HCT116 (cell line): ENCODE data around the gene UBE2G2. TPM values are rescaled to one million over a fixed set of nuclear protein-coding genes. Genes with fewer than 3 reads are reported as not detected.
A peak's percentile ranks its signal among the peaks of the same experiment; 100 is the strongest.

Source experiments
- ATAC-seq: fragments of 200-7000 bp; cut with Tn5 transposase; 2 replicates; pipeline ENCODE4 v1.9.1; 2020; ENCODE audit warnings: mild to moderate bottlenecking, moderate library complexity
- BruUV-seq: library from RNA; stranded (reverse); fragments of 400-500 nt; replicated peaks from 2 replicates; lab custom pipeline; 2021; lab: Mats Ljungman, UMichigan
- CTCF ChIA-PET: fragments of 300-600 bp; sonication (Branson Sonifier 250); formaldehyde crosslinking; loops from one replicate; lab custom pipeline; 2021; ENCODE audit warnings: antibody characterized with exemption; lab: Charles Lee
- POLR2A ChIA-PET: fragments of 300-600, 350-600 bp; sonication (Branson Sonifier 250); formaldehyde crosslinking; loops from one replicate; lab custom pipeline; 2021; ENCODE audit warnings: antibody characterized with exemption; lab: Charles Lee
- RAD21 ChIA-PET, 2 experiments: fragments of 300-600 bp; sonication (Branson Sonifier 250); formaldehyde crosslinking; loops; one replicate each; lab custom pipeline; 2023; ENCODE audit warnings: low total read pairs in 2 of 2; ENCODE audit not compliant: uncharacterized antibody in 2 of 2, unreplicated experiment in 2 of 2, low non-redundant PET in 1 of 2; lab: Charles Lee
- DNase-seq: peaks from one replicate; pipeline ENCODE4 v3.0.0-alpha.2; 2010; ENCODE audit warnings: low read depth, low spot score
- H2AFZ ChIP-seq: fragments of 200-600 bp; shearing (Covaris generic), sonication (generic); 2 replicates; pipeline ENCODE4 v1.6.1; 2017; ENCODE audit warnings: low read depth, mixed run types, mixed read lengths, antibody characterized with exemption, low read length; ENCODE audit not compliant: poor library complexity, severe bottlenecking
- H3K27ac ChIP-seq: 2 replicates; pipeline ENCODE4 v1.5.1; 2012; ENCODE audit warnings: low read depth, low read length
- H3K27me3 ChIP-seq: fragments of 200-600 bp; sonication (generic); 2 replicates; pipeline ENCODE4 v1.6.1; 2016; ENCODE audit warnings: mixed run types, low read length, mixed read lengths; ENCODE audit not compliant: insufficient read depth
- H3K36me3 ChIP-seq, 2 experiments: fragments of 200-500 bp in 1 of 2; fragments of 200-600 bp in 1 of 2; sonication (Bioruptor generic) in 1 of 2; sonication (generic) in 1 of 2; 2 replicates each; pipeline versions ENCODE4 v1.5.1 to v1.6.1; 2014 to 2016; ENCODE audit warnings: low read length in 2 of 2, inconsistent platforms in 1 of 2, mixed read lengths in 1 of 2, mixed run types in 1 of 2; ENCODE audit not compliant: insufficient read depth in 2 of 2, control insufficient read depth in 1 of 2
- H3K4me1 ChIP-seq, 2 experiments: fragments of 200-600 bp in 1 of 2; sonication (generic) in 1 of 2; 2 replicates each; pipeline versions ENCODE4 v1.5.1 to v1.6.1; 2012 to 2017; ENCODE audit warnings: low read length in 2 of 2, inconsistent platforms in 1 of 2, mild to moderate bottlenecking in 1 of 2, mixed read lengths in 1 of 2, mixed run types in 1 of 2, moderate library complexity in 1 of 2; ENCODE audit not compliant: insufficient read depth in 2 of 2, control insufficient read depth in 1 of 2
- H3K4me2 ChIP-seq: fragments of 200-600 bp; sonication (generic); 2 replicates; pipeline ENCODE4 v1.6.1; 2017; ENCODE audit warnings: mixed run types, low read length, mixed read lengths
- H3K4me3 ChIP-seq, 2 experiments: fragments of 200-600 bp in 1 of 2; sonication (generic) in 1 of 2; replicated peaks in 1 of 2; 2 replicates each; pipeline ENCODE4 v1.5.1; 2011 to 2016; ENCODE audit warnings: low read length in 2 of 2, control low read depth in 1 of 2, low read depth in 1 of 2, mild to moderate bottlenecking in 1 of 2, mixed read lengths in 1 of 2, mixed run types in 1 of 2
- H3K79me2 ChIP-seq: fragments of 200-600 bp; sonication (generic); 2 replicates; pipeline ENCODE4 v1.6.1; 2017; ENCODE audit warnings: mild to moderate bottlenecking, mixed run types, low read length, moderate library complexity, mixed read lengths; ENCODE audit not compliant: insufficient read depth
- H3K9ac ChIP-seq: fragments of 200-600 bp; sonication (generic); 2 replicates; pipeline ENCODE4 v1.6.1; 2016; ENCODE audit warnings: low read length, mixed read lengths
- H3K9me2 ChIP-seq: fragments of 200-600 bp; sonication (generic), shearing (Covaris generic); 2 replicates; pipeline ENCODE4 v1.6.1; 2017; ENCODE audit warnings: mixed run types, mild to moderate bottlenecking, moderate library complexity; ENCODE audit not compliant: insufficient read depth
- H3K9me3 ChIP-seq, 2 experiments: fragments of 200-500 bp in 1 of 2; fragments of 200-600 bp in 1 of 2; sonication (Bioruptor generic) in 1 of 2; sonication (generic) in 1 of 2; 2 replicates each; pipeline ENCODE4 v1.6.1; 2014 to 2017; ENCODE audit warnings: low read length in 2 of 2, mixed read lengths in 2 of 2, inconsistent platforms in 1 of 2, low read depth in 1 of 2, mild to moderate bottlenecking in 1 of 2, mixed run types in 1 of 2, moderate library complexity in 1 of 2; ENCODE audit not compliant: control insufficient read depth in 1 of 2, insufficient read depth in 1 of 2
- H4K20me1 ChIP-seq: fragments of 200-600 bp; sonication (generic), shearing (Covaris generic); 2 replicates; pipeline ENCODE4 v1.6.1; 2017; ENCODE audit warnings: mixed run types, mild to moderate bottlenecking, moderate library complexity; ENCODE audit not compliant: insufficient read depth
- CTCF ChIP-seq, 3 experiments: fragments of 200-600 bp in 1 of 3; sonication (generic) in 1 of 3; IDR thresholded peaks in 2 of 3; conservative IDR thresholded peaks in 1 of 3; 2 replicates each; pipeline ENCODE4 v1.5.1; 2012 to 2017; ENCODE audit warnings: low read depth in 2 of 3, low read length in 2 of 3, antibody characterized with exemption in 1 of 3, borderline replicate concordance in 1 of 3, control low read depth in 1 of 3, mild to moderate bottlenecking in 1 of 3, mixed read lengths in 1 of 3, mixed run types in 1 of 3, moderate library complexity in 1 of 3; ENCODE audit not compliant: insufficient read depth in 1 of 3
- EGR1 ChIP-seq: IDR thresholded peaks from 2 replicates; pipeline ENCODE4 v1.6.1; 2012; ENCODE audit warnings: low read depth
- ELF1 ChIP-seq: IDR thresholded peaks from 2 replicates; pipeline ENCODE4 v1.6.1; 2012; ENCODE audit warnings: low read depth, borderline replicate concordance
- EZH2 ChIP-seq: fragments of 200-600 bp; sonication (generic); IDR thresholded peaks from 2 replicates; pipeline ENCODE4 v1.6.1; 2017; ENCODE audit warnings: antibody characterized with exemption, mixed run types
- EZH2phosphoT487 ChIP-seq: fragments of 200-600 bp; IDR thresholded peaks from 2 replicates; pipeline ENCODE4 v1.6.1; 2018; ENCODE audit warnings: antibody characterized with exemption, borderline replicate concordance
- JUND ChIP-seq: IDR thresholded peaks from 2 replicates; pipeline ENCODE4 v1.6.1; 2012
- POLR2AphosphoS5 ChIP-seq: IDR thresholded peaks from 2 replicates; pipeline ENCODE4 v1.6.1; 2011; ENCODE audit warnings: mild to moderate bottlenecking, low read depth, low read length, moderate library complexity
- RAD21 ChIP-seq: IDR thresholded peaks from 2 replicates; pipeline ENCODE4 v1.6.1; 2012; ENCODE audit warnings: low read depth, mild to moderate bottlenecking
- REST ChIP-seq: IDR thresholded peaks from 2 replicates; pipeline ENCODE4 v1.6.1; 2012; ENCODE audit warnings: low read depth
- SIN3A ChIP-seq: IDR thresholded peaks from 2 replicates; pipeline ENCODE4 v1.6.1; 2012; ENCODE audit warnings: low read depth
- YY1 ChIP-seq: IDR thresholded peaks from 2 replicates; pipeline ENCODE4 v1.6.1; 2011; ENCODE audit warnings: low read length, low read depth, moderate library complexity, mild to moderate bottlenecking; ENCODE audit not compliant: insufficient replicate concordance; ENCODE audit errors: extremely low read depth
- ZFX ChIP-seq: fragments of 450-650 bp; IDR thresholded peaks from 2 replicates; pipeline ENCODE4 v1.6.1; 2017
- ZNF274 ChIP-seq: fragments of 200-500 bp; sonication (Bioruptor generic); IDR thresholded peaks from 2 replicates; pipeline ENCODE4 v1.6.1; 2014; ENCODE audit warnings: mild to moderate bottlenecking, low read depth, low read length, inconsistent platforms
- intact Hi-C: fragments of 100-400 bp; cut with micrococcal nuclease; formaldehyde crosslinking; loops from 2 replicates; pipeline ENCODE4 v1.10.0; 2022
- total RNA-seq: library from RNA; stranded (reverse); gene quantifications from one replicate; pipeline ENCODE4 v1.2.1, GENCODE V29; 2021; ENCODE audit not compliant: unreplicated experiment

The UBE2G2 gene
- total RNA-seq, 1 experiment from 2014 or later: 86.5 TPM

GRCh38 chr21:44792702-44793591, 8.7 kb downstream of the UBE2G2 start:
- Histone ChIP-seq H3K4me2 (no peak overlapping the region), H3K27me3 (no peaks in the 10 kb centered on the region), H3K4me1 (no peaks in the 10 kb centered on the region), H3K79me2 (peaks cover 97% of the 10 kb centered on the region), H3K9me3 (no peaks in the 10 kb centered on the region), H3K27ac (no peak overlapping the region)
- peak; percentile 98 for ATAC-seq
- POLR2A ChIA-PET: interaction anchor here (1.3 kb wide), 1 partner anchor 283 kb away, joined by 7 read pairs; no protein-coding TSS in a partner anchor
- intact Hi-C loops: loop anchor here (1.0 kb wide), 1 partner anchor 283 kb away; no protein-coding TSS in a partner anchor
- RAD21 ChIA-PET: interaction anchor here in 1 of 2 experiments (1.1 to 1.5 kb wide), 2 partner anchors 50 to 282 kb away, joined by 3 to 5 read pairs; no protein-coding TSS in a partner anchor
- peak; percentile 65 to 79 (median 74); a peak in 5 of 6 replicates for TF ChIP-seq CTCF (IDR thresholded peaks at IDR 0.05 in 2 of 3, conservative IDR thresholded peaks at IDR 0.05 in 1 of 3; ENCODE audit: borderline replicate concordance in 1 of 3, insufficient read depth in 1 of 3, low read depth in 2 of 3, low read length in 2 of 3)
- no peak for TF ChIP-seq EZH2phosphoT487
- no peak for TF ChIP-seq POLR2AphosphoS5
- no peak for TF ChIP-seq EGR1
- TF ChIP-seq YY1: no peak
- no peak for TF ChIP-seq ZNF274
- TF ChIP-seq JUND: no peak
- TF ChIP-seq SIN3A: no peak
- peak; percentile 82 for TF ChIP-seq RAD21
- no peak for TF ChIP-seq ZFX
- TF ChIP-seq ELF1: no peak
- no peak for TF ChIP-seq EZH2
- no peak for TF ChIP-seq REST
- TF ChIP-seq, all 23 proteins: peak for 2
- DNase-seq: peak; percentile 24
- no peak overlapping the region for H3K9ac ChIP-seq
- CTCF ChIA-PET: interaction anchor here (0.6 to 1.5 kb wide), 14 partner anchors 9 to 313 kb away, joined by 3 to 28 read pairs (median 4); partner anchors contain the start of genes PTTG1IP and UBE2G2
- H3K36me3 ChIP-seq: peaks cover 2 to 28% of the 10 kb centered on the region in 2 experiments; a peak in 1 of 4 replicates
- H3K4me3 ChIP-seq: no peak overlapping the region
- BruUV-seq: no TSS peak
- H2AFZ ChIP-seq: no peak overlapping the region
- peaks cover 16% of the 10 kb centered on the region; the same call in 1 of the 2 replicates for H4K20me1 ChIP-seq
- no peaks in the 10 kb centered on the region for H3K9me2 ChIP-seq
